Suprapubic skin (tissue), 4 donors: ENCODE data around the gene ZNF444. TPM values are rescaled to one million over a fixed set of nuclear protein-coding genes. Genes with fewer than 3 reads are reported as not detected.

ENCODE experiments used
- DNase-seq, 2 donors: peaks; one replicate each; pipeline ENCODE4 v3.0.0-alpha.2; 2019; ENCODE audit warnings: low spot score in 2 of 2
- H3K27ac ChIP-seq: fragments of 200-600 bp; sonication (generic); one replicate; pipeline ENCODE4 v1.5.1; 2019
- H3K27me3 ChIP-seq: fragments of 200-600 bp; sonication (generic); one replicate; pipeline ENCODE4 v1.5.1; 2019
- H3K36me3 ChIP-seq: fragments of 200-600 bp; sonication (generic); one replicate; pipeline ENCODE4 v1.5.1; 2019
- H3K4me1 ChIP-seq: fragments of 200-600 bp; sonication (generic); one replicate; pipeline ENCODE4 v1.5.1; 2019
- H3K4me3 ChIP-seq: fragments of 200-600 bp; sonication (generic); one replicate; pipeline ENCODE4 v1.5.1; 2019; ENCODE audit warnings: mild to moderate bottlenecking
- H3K9me3 ChIP-seq: fragments of 200-600 bp; sonication (generic); one replicate; pipeline ENCODE4 v1.5.1; 2019
- EP300 ChIP-seq: sonication (generic); formaldehyde crosslinking; IDR thresholded peaks from one replicate; pipeline ENCODE4 v1.6.1; 2017; ENCODE audit warnings: antibody characterized with exemption
- POLR2A ChIP-seq, 2 donors: fragments of 450-650 bp; IDR thresholded peaks; one replicate each; pipeline ENCODE4 v1.6.1; 2017; ENCODE audit warnings: antibody characterized with exemption in 2 of 2, mild to moderate bottlenecking in 2 of 2, moderate library complexity in 2 of 2
- POLR2AphosphoS5 ChIP-seq, 3 donors: sonication (generic); formaldehyde crosslinking; IDR thresholded peaks; one replicate each; pipeline ENCODE4 v1.6.1; 2017; ENCODE audit warnings: antibody characterized with exemption in 3 of 3
- WGBS: methylation state at CpG from one replicate; pipeline ENCODE4 v1.1.5; 2018; 5-methylcytosine and 5-hydroxymethylcytosine counted together
- total RNA-seq, 4 donors: library from RNA; depleted of rRNA; stranded (reverse); fragments of >200 nt; gene quantifications; one replicate each; pipeline ENCODE4 v1.1.0, GENCODE V29; 2016
- TF ChIP-seq, protein P1 (sequence below), 2 donors: fragments of 200-600 bp in 1 of 2; fragments of 450-650 bp in 1 of 2; sonication (generic) in 1 of 2; IDR thresholded peaks; one replicate each; pipeline ENCODE4 v1.5.1; 2016 to 2019; ENCODE audit warnings: antibody characterized with exemption in 2 of 2, mild to moderate bottlenecking in 1 of 2, moderate library complexity in 1 of 2

ZNF444 gene
- total RNA-seq, 4 donors from 2014 or later, result 12.9 to 34.8 (median 21.2) TPM

DNA sequence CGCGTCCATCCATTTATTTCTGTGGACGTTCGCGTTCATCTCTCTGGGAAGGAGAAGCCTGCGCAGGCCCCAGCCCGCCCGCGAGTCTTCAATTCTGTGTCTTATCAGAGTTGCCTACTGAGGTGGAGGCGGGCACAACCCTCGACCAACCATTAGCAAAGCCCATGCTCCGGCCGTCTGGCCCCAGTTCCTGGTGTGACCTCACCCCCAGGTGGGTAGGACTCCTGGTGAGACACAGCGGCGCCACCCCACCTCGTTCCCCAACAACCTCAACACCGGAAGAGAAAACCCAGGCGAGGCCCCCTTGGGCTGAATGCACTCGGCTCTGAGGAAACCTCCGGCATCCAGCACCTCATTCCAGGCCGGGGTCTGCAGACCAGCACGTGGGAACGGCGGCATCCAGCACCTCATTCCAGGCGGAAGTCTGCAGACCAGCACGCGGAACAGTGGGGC is 34.7 kb upstream of the ZNF444 start:
- Histone ChIP-seq H3K9me3 (no peaks in the 10 kb centered on the region), H3K36me3 (peaks cover 23% of the 10 kb centered on the region), H3K4me3 (no peak overlapping the region), H3K27ac (no peak overlapping the region), H3K4me1 (peaks cover 64% of the 10 kb centered on the region), H3K27me3 (no peaks in the 10 kb centered on the region)
- 84% methylated on average over 11 of the region's 27 CpGs for WGBS
- peak in 1 of 2 donors; percentile 64 for DNase-seq
- no peak for TF ChIP-seq EP300
- TF ChIP-seq POLR2A (IDR thresholded peaks at IDR 0.05), result no peak
- no peak for TF ChIP-seq POLR2AphosphoS5 (IDR thresholded peaks at IDR 0.05)
- TF ChIP-seq, protein P1, sequence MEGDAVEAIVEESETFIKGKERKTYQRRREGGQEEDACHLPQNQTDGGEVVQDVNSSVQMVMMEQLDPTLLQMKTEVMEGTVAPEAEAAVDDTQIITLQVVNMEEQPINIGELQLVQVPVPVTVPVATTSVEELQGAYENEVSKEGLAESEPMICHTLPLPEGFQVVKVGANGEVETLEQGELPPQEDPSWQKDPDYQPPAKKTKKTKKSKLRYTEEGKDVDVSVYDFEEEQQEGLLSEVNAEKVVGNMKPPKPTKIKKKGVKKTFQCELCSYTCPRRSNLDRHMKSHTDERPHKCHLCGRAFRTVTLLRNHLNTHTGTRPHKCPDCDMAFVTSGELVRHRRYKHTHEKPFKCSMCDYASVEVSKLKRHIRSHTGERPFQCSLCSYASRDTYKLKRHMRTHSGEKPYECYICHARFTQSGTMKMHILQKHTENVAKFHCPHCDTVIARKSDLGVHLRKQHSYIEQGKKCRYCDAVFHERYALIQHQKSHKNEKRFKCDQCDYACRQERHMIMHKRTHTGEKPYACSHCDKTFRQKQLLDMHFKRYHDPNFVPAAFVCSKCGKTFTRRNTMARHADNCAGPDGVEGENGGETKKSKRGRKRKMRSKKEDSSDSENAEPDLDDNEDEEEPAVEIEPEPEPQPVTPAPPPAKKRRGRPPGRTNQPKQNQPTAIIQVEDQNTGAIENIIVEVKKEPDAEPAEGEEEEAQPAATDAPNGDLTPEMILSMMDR (IDR thresholded peaks at IDR 0.05), result no peak

DNA sequence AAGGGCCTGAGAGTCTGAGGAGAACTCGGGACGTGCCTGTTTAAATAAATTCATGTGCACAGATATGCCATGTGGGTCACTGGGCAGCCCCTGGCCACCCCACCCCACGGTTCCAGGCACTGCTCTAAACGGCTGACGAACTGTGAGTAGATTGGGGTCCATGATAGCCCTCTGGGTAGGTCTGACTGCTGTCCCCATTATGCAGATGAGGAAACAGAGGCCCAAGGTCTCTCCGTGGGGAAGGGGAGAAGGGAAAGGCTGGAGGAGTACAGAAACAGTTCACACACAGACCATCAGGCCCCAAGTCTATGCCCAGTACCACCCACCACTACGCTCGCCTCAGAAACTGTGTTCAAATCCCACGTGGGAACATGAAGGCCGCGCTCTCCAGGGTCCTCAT is 34.1 kb upstream of the ZNF444 start:
- H3K9me3 ChIP-seq, result no peaks in the 10 kb centered on the region
- no peak for DNase-seq
- H3K27me3 ChIP-seq, result no peaks in the 10 kb centered on the region
- no peak overlapping the region for H3K27ac ChIP-seq
- WGBS, result 88% methylated on average over 11 of the region's 11 CpGs
- peaks cover 69% of the 10 kb centered on the region for H3K4me1 ChIP-seq
- TF ChIP-seq POLR2A (IDR thresholded peaks at IDR 0.05) (no peak), EP300 (no peak), POLR2AphosphoS5 (IDR thresholded peaks at IDR 0.05) (no peak)
- TF ChIP-seq, protein P1 (IDR thresholded peaks at IDR 0.05), result no peak
- no peak overlapping the region for H3K4me3 ChIP-seq
- peaks cover 18% of the 10 kb centered on the region for H3K36me3 ChIP-seq

DNA sequence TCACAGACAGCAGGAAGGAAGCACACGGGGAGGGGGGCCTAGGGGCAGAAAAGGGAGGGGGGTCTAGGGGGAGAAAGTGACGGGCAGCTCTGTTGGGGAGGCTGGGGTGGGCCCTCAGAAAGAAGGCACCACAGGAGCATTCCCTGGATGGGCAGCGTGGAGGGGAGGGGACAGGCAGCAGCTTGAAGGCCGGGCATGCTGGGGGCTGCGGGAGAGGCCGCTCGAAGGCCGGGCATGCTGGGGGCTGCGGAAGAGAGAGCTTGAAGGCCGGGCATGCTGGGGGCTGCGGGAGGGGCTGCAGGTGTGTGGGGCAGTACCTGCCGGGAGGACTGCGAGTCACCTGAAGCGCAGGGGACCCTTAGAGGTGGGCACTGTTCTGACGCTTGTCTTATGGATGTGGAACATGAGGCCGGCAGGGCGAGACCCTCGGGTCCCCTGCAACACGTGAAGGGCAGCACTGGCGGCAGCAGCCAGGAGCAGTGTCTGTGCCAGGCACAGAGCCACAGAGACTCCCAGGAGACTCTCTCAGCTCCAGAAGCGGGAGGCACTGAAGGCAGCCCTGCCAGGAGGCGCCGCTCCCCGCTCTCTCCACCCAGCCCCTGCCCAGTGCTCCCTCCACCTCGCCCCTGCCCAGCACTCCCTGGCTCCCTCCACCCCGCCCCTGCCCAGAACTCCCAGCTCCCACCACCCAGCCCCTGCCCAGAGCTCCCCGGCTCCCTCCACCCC is 33.3 kb upstream of the ZNF444 start:
- 69% methylated on average over 15 of the region's 27 CpGs for WGBS
- Histone ChIP-seq H3K4me3 (no peak overlapping the region), H3K36me3 (peaks cover 10% of the 10 kb centered on the region), H3K27me3 (no peaks in the 10 kb centered on the region), H3K27ac (no peak overlapping the region), H3K9me3 (no peaks in the 10 kb centered on the region), H3K4me1 (peaks cover 77% of the 10 kb centered on the region)
- TF ChIP-seq EP300, result no peak
- TF ChIP-seq, protein P1 (IDR thresholded peaks at IDR 0.05), result no peak
- no peak for TF ChIP-seq POLR2A (IDR thresholded peaks at IDR 0.05)
- no peak for TF ChIP-seq POLR2AphosphoS5 (IDR thresholded peaks at IDR 0.05)
- peak in 1 of 2 donors; percentile 63 for DNase-seq

DNA sequence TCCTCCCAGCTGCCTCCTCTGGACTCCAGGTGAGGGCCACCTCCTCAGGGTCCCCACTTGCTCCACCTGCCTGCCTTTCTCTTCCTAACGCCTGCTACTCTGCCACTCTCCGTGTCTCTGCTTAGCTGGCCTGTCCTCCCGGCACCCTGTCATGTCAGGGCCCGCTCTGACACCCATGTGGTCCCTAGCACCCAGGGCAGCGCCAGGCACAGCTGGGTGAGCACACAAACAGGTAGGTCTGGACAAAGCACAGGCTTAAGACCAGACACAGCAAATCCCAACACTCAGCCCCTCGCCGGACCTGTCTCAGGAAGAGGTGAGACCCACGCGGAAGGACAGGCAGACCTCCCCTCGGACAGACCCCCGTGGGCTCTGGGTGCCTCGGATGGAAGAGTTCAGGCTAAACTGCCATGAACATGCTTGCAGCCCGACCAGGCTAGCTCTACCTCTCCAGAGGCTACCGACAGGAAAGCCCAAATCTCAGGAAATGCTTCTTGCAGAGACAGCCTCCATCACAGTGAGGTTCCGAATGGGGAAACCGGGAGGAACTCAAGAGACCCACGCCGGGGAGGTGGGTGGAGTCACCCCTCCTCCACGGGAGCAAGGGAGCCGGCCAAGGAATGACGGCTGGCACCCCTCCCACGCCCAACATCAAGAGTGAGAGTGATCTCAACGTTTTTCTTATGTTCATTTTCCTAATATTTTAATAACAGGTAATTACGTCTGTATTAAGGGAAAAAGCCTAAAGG is 32.5 kb upstream of the ZNF444 start:
- Histone ChIP-seq H3K9me3 (no peaks in the 10 kb centered on the region), H3K4me3 (peak overlapping the region; percentile 16), H3K4me1 (peaks cover 86% of the 10 kb centered on the region), H3K27ac (peak overlapping the region; percentile 4), H3K27me3 (no peaks in the 10 kb centered on the region), H3K36me3 (peaks cover 6% of the 10 kb centered on the region)
- TF ChIP-seq EP300, result no peak
- peak in 1 of 2 donors; percentile 60 for DNase-seq
- WGBS, result 16% methylated on average over 17 of the region's 24 CpGs

DNA sequence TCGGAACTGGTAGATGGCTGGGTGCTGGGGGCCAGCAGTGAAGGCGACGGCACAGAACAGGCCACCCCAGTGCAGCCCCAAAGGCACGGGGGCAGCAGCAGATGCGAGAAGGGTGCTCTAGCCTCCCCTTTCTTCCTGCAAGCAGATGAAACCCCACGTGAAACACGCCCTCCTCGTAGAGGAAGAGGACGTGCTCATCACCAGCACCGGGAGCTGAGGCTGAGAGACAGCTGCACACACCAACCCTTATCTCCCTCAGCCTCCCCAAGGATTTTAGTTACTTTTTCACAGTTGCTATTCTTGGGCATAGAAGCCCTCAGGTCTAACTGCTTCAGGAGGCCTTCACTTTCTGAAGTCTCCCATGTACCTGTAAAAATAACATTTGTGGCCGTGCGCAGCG is 31.9 kb upstream of the ZNF444 start:
- H3K27ac ChIP-seq, result no peak overlapping the region
- H3K9me3 ChIP-seq, result no peaks in the 10 kb centered on the region
- peaks cover 6% of the 10 kb centered on the region for H3K36me3 ChIP-seq
- H3K4me3 ChIP-seq, result peak overlapping the region; percentile 16
- DNase-seq, result no peak
- H3K4me1 ChIP-seq, result peaks cover 89% of the 10 kb centered on the region
- TF ChIP-seq, protein P1 (IDR thresholded peaks at IDR 0.05), result no peak
- TF ChIP-seq EP300, result no peak
- no peak for TF ChIP-seq POLR2A (IDR thresholded peaks at IDR 0.05)
- TF ChIP-seq POLR2AphosphoS5 (IDR thresholded peaks at IDR 0.05), result no peak
- 39% methylated on average over 10 of the region's 13 CpGs for WGBS
- no peaks in the 10 kb centered on the region for H3K27me3 ChIP-seq
